Measurements from ENCODE around the gene SDCCAG8. TPM values are rescaled to one million over a fixed set of nuclear protein-coding genes. Genes with fewer than 3 reads are reported as not detected.

The SDCCAG8 gene
- total and polyA plus RNA-seq, 4 donors: 8.5 to 25.8 (median 17.5) TPM

DNA sequence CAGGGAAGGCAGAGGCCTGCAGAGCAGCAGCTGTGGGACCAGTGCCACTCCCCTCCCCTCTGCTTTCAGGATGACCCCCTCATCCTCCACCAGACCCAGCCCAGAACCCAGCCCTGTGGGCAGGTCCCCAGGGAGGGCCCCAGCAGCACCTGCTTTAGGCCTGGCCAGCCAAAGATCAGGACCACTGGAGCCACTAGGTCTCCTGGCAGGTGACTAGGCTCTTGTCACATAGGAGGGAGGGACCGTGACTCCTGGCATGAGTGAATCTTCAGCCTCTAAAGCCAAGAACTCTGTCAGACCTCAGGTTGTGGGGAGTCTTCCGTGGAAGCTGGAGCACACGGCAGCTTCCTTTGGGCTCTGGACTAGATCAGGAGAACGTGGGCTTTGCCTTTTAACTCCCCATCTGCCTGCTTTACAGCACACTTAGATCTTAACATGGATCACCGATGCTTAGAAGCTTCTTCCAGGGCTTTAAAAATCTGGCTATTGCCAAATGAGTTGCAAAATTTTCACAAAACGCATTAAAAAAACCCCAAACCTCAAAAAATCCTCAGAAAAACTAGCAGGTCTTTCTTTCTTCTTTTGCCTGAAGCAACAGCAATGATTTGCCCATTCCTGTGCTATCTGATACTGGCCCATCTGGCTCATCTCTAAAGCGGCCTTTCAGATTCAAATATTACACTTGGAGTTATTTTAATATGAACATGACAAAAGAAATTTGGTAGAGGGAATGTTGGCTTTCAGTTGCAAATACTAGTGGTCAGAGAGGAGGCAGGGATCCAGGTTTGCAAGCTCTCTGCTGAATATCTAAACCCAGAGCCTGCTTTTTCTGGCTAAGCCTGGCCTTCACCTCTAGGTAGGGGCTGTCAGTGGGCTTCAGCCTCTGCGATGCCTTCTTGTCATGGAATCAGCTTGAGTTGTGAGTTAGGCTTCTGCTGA is 235.2 kb downstream of the SDCCAG8 start:
- H3K27ac ChIP-seq (ENCODE audit: low read depth in 1 of 2, low read length in 2 of 2): no peak overlapping the region
- peaks cover 0 to 6% (median 2%) of the 10 kb centered on the region in 4 donors for H3K4me1 ChIP-seq (ENCODE audit: control insufficient read depth in 4 of 4, insufficient read depth in 4 of 4, low read length in 3 of 4)
- no peaks in the 10 kb centered on the region for H3K27me3 ChIP-seq (ENCODE audit: control insufficient read depth in 4 of 4, insufficient read depth in 4 of 4, low read length in 3 of 4)
- H3K36me3 ChIP-seq (ENCODE audit: control insufficient read depth in 4 of 4, insufficient read depth in 3 of 4, low read depth in 1 of 4, low read length in 3 of 4): no peaks in the 10 kb centered on the region
- no peak for TF ChIP-seq FOXA2 (IDR thresholded peaks at IDR 0.05)
- no peak for TF ChIP-seq RAD21 (IDR thresholded peaks at IDR 0.05)
- no peak for TF ChIP-seq FOXA1 (IDR thresholded peaks at IDR 0.05)
- TF ChIP-seq NR2F2 (IDR thresholded peaks at IDR 0.05): no peak
- TF ChIP-seq SP1 (IDR thresholded peaks at IDR 0.05): no peak
- TF ChIP-seq YY1 (IDR thresholded peaks at IDR 0.05): no peak
- TF ChIP-seq CTCF (IDR thresholded peaks at IDR 0.05; ENCODE audit: low read depth, low read length, missing input control): no peak
- no peak for TF ChIP-seq HNF4G (IDR thresholded peaks at IDR 0.05)
- no peak for TF ChIP-seq HNF4A (conservative IDR thresholded peaks at IDR 0.05)
- TF ChIP-seq EGR1 (IDR thresholded peaks at IDR 0.05; ENCODE audit: low read depth in 2 of 2): no peak
- TF ChIP-seq, protein P1, sequence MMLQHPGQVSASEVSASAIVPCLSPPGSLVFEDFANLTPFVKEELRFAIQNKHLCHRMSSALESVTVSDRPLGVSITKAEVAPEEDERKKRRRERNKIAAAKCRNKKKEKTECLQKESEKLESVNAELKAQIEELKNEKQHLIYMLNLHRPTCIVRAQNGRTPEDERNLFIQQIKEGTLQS (IDR thresholded peaks at IDR 0.05): no peak
- TF ChIP-seq, protein P2, sequence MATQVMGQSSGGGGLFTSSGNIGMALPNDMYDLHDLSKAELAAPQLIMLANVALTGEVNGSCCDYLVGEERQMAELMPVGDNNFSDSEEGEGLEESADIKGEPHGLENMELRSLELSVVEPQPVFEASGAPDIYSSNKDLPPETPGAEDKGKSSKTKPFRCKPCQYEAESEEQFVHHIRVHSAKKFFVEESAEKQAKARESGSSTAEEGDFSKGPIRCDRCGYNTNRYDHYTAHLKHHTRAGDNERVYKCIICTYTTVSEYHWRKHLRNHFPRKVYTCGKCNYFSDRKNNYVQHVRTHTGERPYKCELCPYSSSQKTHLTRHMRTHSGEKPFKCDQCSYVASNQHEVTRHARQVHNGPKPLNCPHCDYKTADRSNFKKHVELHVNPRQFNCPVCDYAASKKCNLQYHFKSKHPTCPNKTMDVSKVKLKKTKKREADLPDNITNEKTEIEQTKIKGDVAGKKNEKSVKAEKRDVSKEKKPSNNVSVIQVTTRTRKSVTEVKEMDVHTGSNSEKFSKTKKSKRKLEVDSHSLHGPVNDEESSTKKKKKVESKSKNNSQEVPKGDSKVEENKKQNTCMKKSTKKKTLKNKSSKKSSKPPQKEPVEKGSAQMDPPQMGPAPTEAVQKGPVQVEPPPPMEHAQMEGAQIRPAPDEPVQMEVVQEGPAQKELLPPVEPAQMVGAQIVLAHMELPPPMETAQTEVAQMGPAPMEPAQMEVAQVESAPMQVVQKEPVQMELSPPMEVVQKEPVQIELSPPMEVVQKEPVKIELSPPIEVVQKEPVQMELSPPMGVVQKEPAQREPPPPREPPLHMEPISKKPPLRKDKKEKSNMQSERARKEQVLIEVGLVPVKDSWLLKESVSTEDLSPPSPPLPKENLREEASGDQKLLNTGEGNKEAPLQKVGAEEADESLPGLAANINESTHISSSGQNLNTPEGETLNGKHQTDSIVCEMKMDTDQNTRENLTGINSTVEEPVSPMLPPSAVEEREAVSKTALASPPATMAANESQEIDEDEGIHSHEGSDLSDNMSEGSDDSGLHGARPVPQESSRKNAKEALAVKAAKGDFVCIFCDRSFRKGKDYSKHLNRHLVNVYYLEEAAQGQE (IDR thresholded peaks at IDR 0.05): no peak
- TF ChIP-seq, protein P3, sequence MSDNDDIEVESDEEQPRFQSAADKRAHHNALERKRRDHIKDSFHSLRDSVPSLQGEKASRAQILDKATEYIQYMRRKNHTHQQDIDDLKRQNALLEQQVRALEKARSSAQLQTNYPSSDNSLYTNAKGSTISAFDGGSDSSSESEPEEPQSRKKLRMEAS (IDR thresholded peaks at IDR 0.05): no peak
- TF ChIP-seq ZBTB33 (IDR thresholded peaks at IDR 0.05): no peak
- no peak for TF ChIP-seq GABPA (IDR thresholded peaks at IDR 0.05 in 1 of 2, conservative IDR thresholded peaks at IDR 0.05 in 1 of 2)
- TF ChIP-seq RXRA (IDR thresholded peaks at IDR 0.05): no peak
- no peak for TF ChIP-seq JUND (IDR thresholded peaks at IDR 0.05)
- no peak for DNase-seq (ENCODE audit: low spot score)
- H3K9me3 ChIP-seq (ENCODE audit: control insufficient read depth in 4 of 4, low read length in 3 of 4): no peaks in the 10 kb centered on the region
- H3K9ac ChIP-seq (ENCODE audit: low read depth in 1 of 2, low read length in 2 of 2): no peak overlapping the region
- H3K4me3 ChIP-seq (ENCODE audit: low read depth in 1 of 3, low read length in 3 of 3): no peak overlapping the region
- 89% methylated on average over 8 of the region's 8 CpGs for WGBS
